GM12878 (cell line): ENCODE results near the gene GPR107. TPM values are rescaled to one million over a fixed set of nuclear protein-coding genes. Genes with fewer than 3 reads are reported as not detected.

ENCODE experiments used
- ATAC-seq: fragments of 200-7000 bp; cut with Tn5 transposase; 3 replicates; pipeline ENCODE4 v1.9.1; 2020; ENCODE audit warnings: mild to moderate bottlenecking, moderate library complexity
- BruUV-seq: library from RNA; stranded (reverse); fragments of 400-500 nt; replicated peaks from 2 replicates; lab custom pipeline; 2021; lab: Mats Ljungman, UMichigan
- CTCF ChIA-PET: fragments of 300-600 bp; sonication (Branson Sonifier 250); formaldehyde crosslinking; extraction: SDS; loops from one replicate; lab custom pipeline; 2021; ENCODE audit warnings: inconsistent platforms; lab: Yijun Ruan, JAX
- POLR2A ChIA-PET: fragments of 350-600 bp; formaldehyde crosslinking; extraction: SDS; loops from one replicate; lab custom pipeline; 2021; ENCODE audit warnings: inconsistent platforms; lab: Charles Lee
- RAD21 ChIA-PET: fragments of 300-600 bp; sonication (Branson Sonifier 250); formaldehyde crosslinking; loops from one replicate; lab custom pipeline; 2023; ENCODE audit warnings: antibody characterized with exemption; ENCODE audit not compliant: unreplicated experiment; lab: Charles Lee
- SMC1A ChIA-PET: fragments of 300-600 bp; sonication (Branson Sonifier 250); formaldehyde crosslinking; loops from one replicate; lab custom pipeline; 2023; ENCODE audit not compliant: unreplicated experiment, uncharacterized antibody; lab: Charles Lee
- DNase-seq: peaks from one replicate; pipeline ENCODE4 v3.0.0-alpha.2; 2011; ENCODE audit warnings: low read depth, low spot score
- FAIRE-seq: peaks from 3 replicates; lab custom pipeline; 2011; peaks lifted over from hg19 to GRCh38; lab: Jason Lieb, UNC
- H2AFZ ChIP-seq: 2 replicates; pipeline ENCODE4 v1.6.0; 2011; ENCODE audit warnings: low read depth, low read length, control low read depth; ENCODE audit not compliant: control insufficient read depth
- H3K27ac ChIP-seq: 2 replicates; pipeline ENCODE4 v1.5.1; 2011; ENCODE audit warnings: control low read depth; ENCODE audit not compliant: control insufficient read depth, insufficient read depth
- H3K27me3 ChIP-seq, 2 experiments: replicated peaks in 1 of 2; 2 replicates each; pipeline versions ENCODE4 v1.6.0 to v1.6.1; 2011; ENCODE audit warnings: low read length in 1 of 2; ENCODE audit not compliant: control insufficient read depth in 2 of 2, insufficient read depth in 2 of 2
- H3K36me3 ChIP-seq, 2 experiments: 2 replicates each; pipeline ENCODE4 v1.5.1; 2011; ENCODE audit warnings: low read length in 1 of 2; ENCODE audit not compliant: control insufficient read depth in 2 of 2, insufficient read depth in 2 of 2
- H3K4me1 ChIP-seq: 2 replicates; pipeline ENCODE4 v1.6.1; 2011; ENCODE audit warnings: mild to moderate bottlenecking, low read length, moderate library complexity, mixed read lengths; ENCODE audit not compliant: control insufficient read depth, insufficient read depth
- H3K4me2 ChIP-seq: 2 replicates; pipeline ENCODE4 v1.6.0; 2011; ENCODE audit warnings: control low read depth; ENCODE audit not compliant: control insufficient read depth, insufficient read depth
- H3K4me3 ChIP-seq: fragments of 200-600 bp; sonication (generic); 2 replicates; pipeline ENCODE4 v1.5.1; 2016
- H3K79me2 ChIP-seq: 2 replicates; pipeline ENCODE4 v1.6.0; 2011; ENCODE audit warnings: low read length; ENCODE audit not compliant: control insufficient read depth, insufficient read depth
- H3K9ac ChIP-seq: 2 replicates; pipeline ENCODE4 v1.8.0; 2011; ENCODE audit warnings: low read length, control low read depth, mixed read lengths; ENCODE audit not compliant: control insufficient read depth, insufficient read depth
- H3K9me3 ChIP-seq: replicated peaks from 3 replicates; pipeline ENCODE4 v1.5.1; 2011; ENCODE audit warnings: mild to moderate bottlenecking, low read length; ENCODE audit not compliant: control insufficient read depth, insufficient read depth
- H4K20me1 ChIP-seq: 2 replicates; pipeline ENCODE4 v1.6.0; 2011; ENCODE audit not compliant: control insufficient read depth, insufficient read depth
- ATF7 ChIP-seq: fragments of 450-650 bp; IDR thresholded peaks from 2 replicates; pipeline ENCODE4 v1.6.1; 2016; ENCODE audit warnings: low read depth, mild to moderate bottlenecking
- EED ChIP-seq: sonication (generic); IDR thresholded peaks from 2 replicates; pipeline ENCODE4 v1.6.1; 2016; ENCODE audit warnings: antibody characterized with exemption, low read depth
- ESRRA ChIP-seq: IDR thresholded peaks from 2 replicates; pipeline ENCODE4 v1.6.1; 2012; ENCODE audit warnings: mild to moderate bottlenecking, low read length, improper control_type of control experiment
- FOXM1 ChIP-seq: IDR thresholded peaks from 2 replicates; pipeline ENCODE4 v1.6.1; 2012; ENCODE audit warnings: low read depth, mild to moderate bottlenecking, inconsistent platforms, low read length, moderate library complexity
- GATAD2B ChIP-seq: fragments of 450-650 bp; conservative IDR thresholded peaks from 2 replicates; pipeline ENCODE4 v1.6.1; 2017; ENCODE audit warnings: low read depth, mild to moderate bottlenecking, moderate library complexity
- HSF1 ChIP-seq: fragments of 150-350 bp; IDR thresholded peaks from 2 replicates; pipeline ENCODE4 v1.6.1; 2014; ENCODE audit warnings: mild to moderate bottlenecking, low read depth, low read length
- JUND ChIP-seq: IDR thresholded peaks from 2 replicates; pipeline ENCODE4 v1.6.1; 2012; ENCODE audit warnings: low read depth, mild to moderate bottlenecking, low read length, improper control_type of control experiment, moderate library complexity
- LARP7 ChIP-seq: fragments of 450-650 bp; IDR thresholded peaks from 2 replicates; pipeline ENCODE4 v1.6.1; 2017; ENCODE audit warnings: mild to moderate bottlenecking
- MLLT1 ChIP-seq: fragments of 450-650 bp; IDR thresholded peaks from 2 replicates; pipeline ENCODE4 v1.6.1; 2016; ENCODE audit warnings: mild to moderate bottlenecking
- MTA2 ChIP-seq: fragments of 450-650 bp; IDR thresholded peaks from 2 replicates; pipeline ENCODE4 v1.6.1; 2016; ENCODE audit warnings: low read depth, mild to moderate bottlenecking, moderate library complexity
- MYC ChIP-seq: IDR thresholded peaks from 2 replicates; pipeline ENCODE4 v1.6.1; 2011; ENCODE audit warnings: mild to moderate bottlenecking, low read length, moderate library complexity, inconsistent platforms; ENCODE audit not compliant: insufficient read depth, insufficient replicate concordance, insufficient read length, severe bottlenecking
- NBN ChIP-seq: fragments of 450-650 bp; IDR thresholded peaks from 2 replicates; pipeline ENCODE4 v1.6.1; 2016
- NFXL1 ChIP-seq: fragments of 450-650 bp; IDR thresholded peaks from 2 replicates; pipeline ENCODE4 v1.6.1; 2017; ENCODE audit warnings: antibody characterized with exemption, mild to moderate bottlenecking, borderline replicate concordance
- NR2C2 ChIP-seq: IDR thresholded peaks from 2 replicates; pipeline ENCODE4 v1.6.1; 2011; ENCODE audit warnings: borderline replicate concordance, low read depth; ENCODE audit not compliant: control insufficient read depth, insufficient read length
- NR2F1 ChIP-seq: fragments of 450-650 bp; conservative IDR thresholded peaks from 2 replicates; pipeline ENCODE4 v1.6.1; 2017; ENCODE audit warnings: mild to moderate bottlenecking
- PML ChIP-seq: IDR thresholded peaks from 2 replicates; pipeline ENCODE4 v1.6.1; 2012; ENCODE audit warnings: low read length, inconsistent platforms
- POLR2AphosphoS5 ChIP-seq: IDR thresholded peaks from 2 replicates; pipeline ENCODE4 v1.6.1; 2011; ENCODE audit warnings: mild to moderate bottlenecking, low read length, inconsistent platforms
- RAD21 ChIP-seq: IDR thresholded peaks from 2 replicates; pipeline ENCODE4 v1.6.1; 2011; ENCODE audit warnings: mild to moderate bottlenecking, low read depth, low read length, moderate library complexity; ENCODE audit not compliant: insufficient read depth
- RBBP5 ChIP-seq: fragments of 200-600 bp; sonication (generic); conservative IDR thresholded peaks from 2 replicates; pipeline ENCODE4 v1.6.1; 2016
- SMAD1 ChIP-seq: fragments of 450-650 bp; IDR thresholded peaks from 2 replicates; pipeline ENCODE4 v1.6.1; 2018; ENCODE audit warnings: mild to moderate bottlenecking, low read depth; ENCODE audit not compliant: partially characterized antibody
- SREBF2 ChIP-seq: IDR thresholded peaks from 2 replicates; pipeline ENCODE4 v1.6.1; 2012; ENCODE audit warnings: mild to moderate bottlenecking, low read length
- STAT1 ChIP-seq: fragments of 450-650 bp; conservative IDR thresholded peaks from 2 replicates; pipeline ENCODE4 v1.6.1; 2014; ENCODE audit warnings: antibody characterized with exemption, mild to moderate bottlenecking
- ZSCAN29 ChIP-seq: fragments of 450-650 bp; IDR thresholded peaks from 2 replicates; pipeline ENCODE4 v1.6.1; 2017; ENCODE audit warnings: mild to moderate bottlenecking, moderate library complexity
- ZZZ3 ChIP-seq: IDR thresholded peaks from 2 replicates; pipeline ENCODE4 v1.6.1; 2011; ENCODE audit warnings: low read depth; ENCODE audit not compliant: control insufficient read depth, insufficient read length
- WGBS: methylation state at CpG from one replicate; pipeline ENCODE4 v1.1.6; 2016; ENCODE audit warnings: low lambda C conversion rate; ENCODE audit not compliant: insufficient replicate concordance, insufficient coverage; ENCODE audit errors: missing lambda C conversion rate; 5-methylcytosine and 5-hydroxymethylcytosine counted together
- in situ Hi-C: fragments of 300-500 bp; cut with MboI; formaldehyde crosslinking; loops from 9 replicates; pipeline ENCODE4 v1.14.3; 2018; ENCODE audit warnings: mixed read lengths
- intact Hi-C: fragments of 100-400 bp; cut with micrococcal nuclease; formaldehyde crosslinking; loops from one replicate; pipeline ENCODE4 v1.14.2; 2022; ENCODE audit not compliant: unreplicated experiment
- polyA plus RNA-seq, 11 experiments: library from polyadenylated mRNA; depleted of rRNA in 4 of 11; unstranded in 6 of 11; stranded (reverse) in 5 of 11; fragments of >200 nt; fragmentation: Nextera tagmentation in 4 of 11; fragmentation: Illumina TruSeq in 1 of 11; extraction: Ambion mirVana in 4 of 11; extraction: Trizol in 1 of 11; gene quantifications; 1 replicate in 1 of 11; 2 replicates in 10 of 11; pipeline versions ENCODE4 v1.2.1 to v1.2.3, GENCODE V29; 2011 to 2016; ENCODE audit warnings: inconsistent platforms in 2 of 11, missing spikeins in 2 of 11, low read depth in 1 of 11
- total RNA-seq, 4 experiments: library from RNA; depleted of rRNA in 3 of 4; stranded (reverse); fragments of >200 nt in 3 of 4; fragmentation: Illumina TruSeq in 1 of 4; extraction: Trizol in 1 of 4; gene quantifications; 2 replicates each; pipeline versions ENCODE4 v1.2.1 to v1.2.3, GENCODE V29; 2013 to 2021

The GPR107 gene
- total and polyA plus RNA-seq, 10 of the 15 experiments (the other 5 are each of a cell fraction or from before 2014, with no cell fraction given), result 2.7 to 21.4 (median 10.6) TPM

GRCh38 chr9:130041648-130042405 is 11.9 kb upstream of the GPR107 start:
- no peak for DNase-seq
- Histone ChIP-seq H3K4me3 (peak overlapping the region; percentile 95), H3K36me3 (no peaks in the 10 kb centered on the region), H3K27me3 (no peaks in the 10 kb centered on the region), H3K27ac (peak overlapping the region; percentile 83), H3K79me2 (peaks cover 92% of the 10 kb centered on the region), H2AFZ (no peak overlapping the region), H3K9ac (peak overlapping the region; percentile 100), H3K9me3 (no peaks in the 10 kb centered on the region), H3K4me2 (0 out of 2 replicates have a peak overlapping the region, but pooled peaks have one; percentile 17), H4K20me1 (no peaks in the 10 kb centered on the region), H3K4me1 (peaks cover 24% of the 10 kb centered on the region)
- ChIA-PET RAD21 (interaction anchor here (0.8 to 13.2 kb wide), 9 partner anchors 16 to 155 kb away, joined by 3 to 254 read pairs (median 23); no protein-coding TSS in a partner anchor), POLR2A (interaction anchor here (1.2 to 12.8 kb wide), 7 partner anchors 9 to 155 kb away, joined by 3 to 247 read pairs (median 5); no protein-coding TSS in a partner anchor), CTCF (interaction anchor here (0.9 to 1.9 kb wide), 3 partner anchors 10 to 156 kb away, joined by 3 to 7 read pairs (median 4); no protein-coding TSS in a partner anchor), SMC1A (interaction anchor here (0.6 to 28.7 kb wide), 12 partner anchors 10 to 155 kb away, joined by 3 to 763 read pairs (median 4); no protein-coding TSS in a partner anchor)
- intact Hi-C loops (no loop called here), in situ Hi-C loops (loop anchor here (5.0 to 25.0 kb wide), 2 partner anchors 155 to 1670 kb away; no protein-coding TSS in a partner anchor)
- ATAC-seq, result no peak
- BruUV-seq, result TSS peak; percentile 44
- FAIRE-seq, result no peak
- under 1% methylated on average over 31 of the region's 31 CpGs for WGBS
- peak; percentile 74 for TF ChIP-seq POLR2AphosphoS5
- TF ChIP-seq SREBF2, result no peak
- no peak for TF ChIP-seq GATAD2B
- TF ChIP-seq MYC, result no peak
- no peak for TF ChIP-seq RAD21
- no peak for TF ChIP-seq NFXL1
- TF ChIP-seq FOXM1, result no peak
- TF ChIP-seq MTA2, result no peak
- no peak for TF ChIP-seq ZSCAN29
- peak; percentile 29; the same call in 1 of the 2 replicates for TF ChIP-seq NBN
- no peak for TF ChIP-seq ZZZ3
- TF ChIP-seq ATF7, result no peak
- peak; percentile 99 for TF ChIP-seq MLLT1
- no peak for TF ChIP-seq STAT1
- no peak for TF ChIP-seq NR2C2
- no peak for TF ChIP-seq PML
- no peak for TF ChIP-seq RBBP5
- TF ChIP-seq ESRRA, result no peak
- 0 out of 2 replicates have a peak, but pooled peaks have one; percentile 19 for TF ChIP-seq LARP7
- TF ChIP-seq JUND, result no peak
- TF ChIP-seq HSF1, result no peak
- 0 out of 2 replicates have a peak, but pooled peaks have one; percentile 21 for TF ChIP-seq EED
- TF ChIP-seq NR2F1, result no peak
- no peak for TF ChIP-seq SMAD1
